ENCODE data around the gene BUD23. TPM values are rescaled to one million over a fixed set of nuclear protein-coding genes. Genes with fewer than 3 reads are reported as not detected.

Gene BUD23
- total and polyA plus RNA-seq, 9 of the 15 experiments (the other 6 are each of a cell fraction or from before 2014, with no cell fraction given) = 79.5 to 270 (median 150) TPM

DNA sequence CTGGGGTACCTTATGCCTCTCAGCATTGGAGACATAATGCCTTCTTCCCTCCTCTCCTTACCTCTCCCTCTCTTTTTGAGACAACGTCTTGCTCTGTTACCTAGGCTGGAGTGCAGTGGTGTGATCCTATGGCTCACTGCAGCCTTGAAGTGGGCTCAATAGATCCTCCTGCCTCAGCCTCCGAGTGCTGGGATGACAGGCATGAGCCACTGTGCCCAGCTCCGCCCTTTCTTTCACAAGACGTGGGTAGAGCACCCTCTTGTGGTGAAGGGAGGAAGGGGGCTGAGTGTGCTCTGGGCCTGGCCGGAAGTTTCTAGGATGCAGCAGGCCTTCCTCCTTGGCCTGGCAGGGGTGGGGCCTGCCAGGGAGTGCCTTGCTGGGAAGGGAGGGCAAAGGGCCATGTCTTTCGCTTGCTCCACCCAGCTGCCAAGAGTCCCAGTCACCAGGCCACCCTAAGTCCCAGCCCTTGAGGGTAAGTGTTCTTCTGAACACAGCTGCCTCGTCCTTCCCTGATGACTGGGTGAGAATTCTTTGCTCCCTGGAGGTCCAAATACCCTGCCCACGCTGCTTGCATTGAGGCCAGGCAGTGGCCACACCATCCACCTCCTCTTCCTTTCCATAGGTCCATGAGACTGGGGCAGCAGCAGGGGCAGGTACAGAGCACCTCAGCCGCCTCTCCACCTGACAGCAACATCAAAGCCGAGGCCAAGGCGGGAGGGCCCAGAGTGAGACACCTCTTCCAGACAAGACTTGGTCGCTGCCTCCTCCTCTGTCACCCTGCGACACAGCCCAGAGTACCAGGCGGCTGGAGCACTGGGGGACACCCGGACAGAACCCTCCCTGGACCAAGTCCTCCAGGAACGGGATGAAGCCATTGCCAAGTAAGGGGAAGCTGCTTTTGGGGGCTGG, 51.5 kb downstream of the BUD23 start (continued):
- TF ChIP-seq ADNP (tag; IDR thresholded peaks at IDR 0.05) (no peak), HDAC3 (IDR thresholded peaks at IDR 0.05; ENCODE audit: borderline replicate concordance, partially characterized antibody) (no peak), ELF1 (tag; IDR thresholded peaks at IDR 0.05) (peak; percentile 55; the same call in 1 of the 2 replicates), PHF20 (IDR thresholded peaks at IDR 0.05; ENCODE audit: partially characterized antibody) (no peak), ZNF584 (CRISPR knock-in tag; IDR thresholded peaks at IDR 0.05; ENCODE audit: low read depth) (no peak), HDAC8 (tag; IDR thresholded peaks at IDR 0.05) (no peak), ZBTB2 (IDR thresholded peaks at IDR 0.05) (no peak), TEAD2 (tag; IDR thresholded peaks at IDR 0.05) (no peak), ZNF263 (CRISPR knock-in tag; IDR thresholded peaks at IDR 0.05; ENCODE audit: borderline replicate concordance) (peak; percentile 87), ZNF12 (CRISPR knock-in tag; IDR thresholded peaks at IDR 0.05) (peak; percentile 40; the same call in 1 of the 2 replicates), HCFC1 (IDR thresholded peaks at IDR 0.05; ENCODE audit: low read depth, low read length) (peak; percentile 38; the same call in 1 of the 2 replicates), PHB (CRISPR knock-in tag; IDR thresholded peaks at IDR 0.05) (no peak), MYBL2 (IDR thresholded peaks at IDR 0.05; ENCODE audit: low read depth) (no peak), MYBL2 (CRISPR knock-in tag; IDR thresholded peaks at IDR 0.05; ENCODE audit: borderline replicate concordance) (no peak), THRAP3 (IDR thresholded peaks at IDR 0.05; ENCODE audit: borderline replicate concordance) (no peak; the same call in 1 of the 2 replicates), ZNF512 (tag; IDR thresholded peaks at IDR 0.05) (no peak), ERF (CRISPR knock-in tag; IDR thresholded peaks at IDR 0.05) (no peak), YY1 (IDR thresholded peaks at IDR 0.05; ENCODE audit: borderline replicate concordance in 1 of 3, control insufficient read depth in 1 of 3, extremely low read depth in 1 of 3, insufficient read depth in 3 of 3, insufficient read length in 1 of 3, insufficient replicate concordance in 2 of 3, low read depth in 1 of 3, low read length in 2 of 3) (no peak), RBM25 (IDR thresholded peaks at IDR 0.05; ENCODE audit: low read depth, low read length, severe bottlenecking) (no peak), ZC3H11A (IDR thresholded peaks at IDR 0.05; ENCODE audit: low read depth, low read length) (no peak)
- TF ChIP-seq, protein P1, sequence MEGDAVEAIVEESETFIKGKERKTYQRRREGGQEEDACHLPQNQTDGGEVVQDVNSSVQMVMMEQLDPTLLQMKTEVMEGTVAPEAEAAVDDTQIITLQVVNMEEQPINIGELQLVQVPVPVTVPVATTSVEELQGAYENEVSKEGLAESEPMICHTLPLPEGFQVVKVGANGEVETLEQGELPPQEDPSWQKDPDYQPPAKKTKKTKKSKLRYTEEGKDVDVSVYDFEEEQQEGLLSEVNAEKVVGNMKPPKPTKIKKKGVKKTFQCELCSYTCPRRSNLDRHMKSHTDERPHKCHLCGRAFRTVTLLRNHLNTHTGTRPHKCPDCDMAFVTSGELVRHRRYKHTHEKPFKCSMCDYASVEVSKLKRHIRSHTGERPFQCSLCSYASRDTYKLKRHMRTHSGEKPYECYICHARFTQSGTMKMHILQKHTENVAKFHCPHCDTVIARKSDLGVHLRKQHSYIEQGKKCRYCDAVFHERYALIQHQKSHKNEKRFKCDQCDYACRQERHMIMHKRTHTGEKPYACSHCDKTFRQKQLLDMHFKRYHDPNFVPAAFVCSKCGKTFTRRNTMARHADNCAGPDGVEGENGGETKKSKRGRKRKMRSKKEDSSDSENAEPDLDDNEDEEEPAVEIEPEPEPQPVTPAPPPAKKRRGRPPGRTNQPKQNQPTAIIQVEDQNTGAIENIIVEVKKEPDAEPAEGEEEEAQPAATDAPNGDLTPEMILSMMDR (IDR thresholded peaks at IDR 0.05 in 2 of 3, conservative IDR thresholded peaks at IDR 0.05 in 1 of 3; ENCODE audit: insufficient read depth in 2 of 3, low read depth in 1 of 3, low read length in 3 of 3) = peak; percentile 93 to 99 (median 97)
- TF ChIP-seq, protein P2, sequence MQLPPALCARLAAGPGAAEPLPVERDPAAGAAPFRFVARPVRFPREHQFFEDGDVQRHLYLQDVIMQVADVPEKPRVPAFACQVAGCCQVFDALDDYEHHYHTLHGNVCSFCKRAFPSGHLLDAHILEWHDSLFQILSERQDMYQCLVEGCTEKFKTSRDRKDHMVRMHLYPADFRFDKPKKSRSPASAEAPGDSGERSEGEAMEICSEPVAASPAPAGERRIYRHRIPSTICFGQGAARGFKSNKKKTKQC (CRISPR knock-in tag; IDR thresholded peaks at IDR 0.05) = no peak
